ENCODE results near the gene LPP. TPM values are rescaled to one million over a fixed set of nuclear protein-coding genes. Genes with fewer than 3 reads are reported as not detected.

LPP gene
- total and polyA plus RNA-seq, 8 donors = 23.1 to 220 (median 26.7) TPM

DNA sequence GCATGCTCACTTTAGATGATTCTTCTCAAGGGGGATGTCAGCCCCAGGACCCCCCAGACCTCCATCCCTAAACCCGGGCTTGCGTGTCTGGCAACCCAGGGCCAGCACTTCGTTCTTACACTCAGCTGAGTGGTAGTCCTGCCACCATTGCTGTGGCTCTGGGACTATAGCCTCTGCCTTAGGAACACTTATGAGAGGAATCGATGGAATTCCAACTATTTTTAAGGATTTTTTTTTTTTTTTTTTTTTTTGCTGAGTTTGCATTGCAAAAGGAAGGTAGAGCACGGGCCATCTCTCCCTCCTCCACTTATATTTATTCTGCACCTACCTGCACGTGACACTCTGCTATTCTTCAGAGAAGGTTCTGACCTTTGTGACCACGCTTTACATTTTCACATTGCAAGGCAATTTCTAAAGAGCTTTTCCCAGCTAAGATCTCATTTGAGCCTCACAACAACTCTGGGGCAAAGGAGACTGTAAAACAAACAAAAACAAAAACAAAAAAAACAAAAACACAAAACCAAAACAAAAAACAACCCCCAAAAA is 113.9 kb downstream of the LPP start:
- Histone ChIP-seq H3K4me1 (peaks cover 36 to 95% of the 10 kb centered on the region in 2 donors), H3K9me3 (no peaks in the 10 kb centered on the region), H3K27me3 (no peaks in the 10 kb centered on the region), H3K4me3 (no peak overlapping the region), H3K27ac (peak overlapping the region; percentile 80), H3K36me3 (no peaks in the 10 kb centered on the region)
- DNase-seq = no peak
- ATAC-seq = no peak
- intact Hi-C loops (cut with DNase I) = no loop called here
- TF ChIP-seq, protein P1, sequence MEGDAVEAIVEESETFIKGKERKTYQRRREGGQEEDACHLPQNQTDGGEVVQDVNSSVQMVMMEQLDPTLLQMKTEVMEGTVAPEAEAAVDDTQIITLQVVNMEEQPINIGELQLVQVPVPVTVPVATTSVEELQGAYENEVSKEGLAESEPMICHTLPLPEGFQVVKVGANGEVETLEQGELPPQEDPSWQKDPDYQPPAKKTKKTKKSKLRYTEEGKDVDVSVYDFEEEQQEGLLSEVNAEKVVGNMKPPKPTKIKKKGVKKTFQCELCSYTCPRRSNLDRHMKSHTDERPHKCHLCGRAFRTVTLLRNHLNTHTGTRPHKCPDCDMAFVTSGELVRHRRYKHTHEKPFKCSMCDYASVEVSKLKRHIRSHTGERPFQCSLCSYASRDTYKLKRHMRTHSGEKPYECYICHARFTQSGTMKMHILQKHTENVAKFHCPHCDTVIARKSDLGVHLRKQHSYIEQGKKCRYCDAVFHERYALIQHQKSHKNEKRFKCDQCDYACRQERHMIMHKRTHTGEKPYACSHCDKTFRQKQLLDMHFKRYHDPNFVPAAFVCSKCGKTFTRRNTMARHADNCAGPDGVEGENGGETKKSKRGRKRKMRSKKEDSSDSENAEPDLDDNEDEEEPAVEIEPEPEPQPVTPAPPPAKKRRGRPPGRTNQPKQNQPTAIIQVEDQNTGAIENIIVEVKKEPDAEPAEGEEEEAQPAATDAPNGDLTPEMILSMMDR (IDR thresholded peaks at IDR 0.05) = no peak

DNA sequence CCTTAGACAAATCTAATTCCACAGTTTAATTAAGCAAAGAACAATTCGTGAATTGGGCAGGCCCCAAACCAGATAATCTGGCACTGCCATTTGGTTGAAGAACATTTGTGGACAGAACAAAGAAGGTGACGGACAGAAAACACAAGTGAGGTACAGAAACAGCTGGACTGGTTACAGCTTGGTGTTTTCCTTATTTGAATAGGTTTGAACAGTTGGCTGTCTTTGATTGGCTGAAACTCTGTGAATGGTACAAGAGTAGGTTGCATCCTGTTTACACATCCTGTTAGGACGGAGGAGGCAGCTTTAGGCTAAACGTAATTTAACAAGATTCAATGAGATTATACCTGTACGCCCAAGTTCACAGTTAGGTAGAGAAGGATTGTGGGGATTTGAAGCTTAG is 114.4 kb downstream of the LPP start:
- peaks cover 36 to 93% of the 10 kb centered on the region in 2 donors for H3K4me1 ChIP-seq
- TF ChIP-seq, protein P1 (IDR thresholded peaks at IDR 0.05) = no peak
- no peak overlapping the region for H3K27ac ChIP-seq
- DNase-seq (no peak), ATAC-seq (no peak)
- intact Hi-C loops (cut with DNase I) = no loop called here
- no peaks in the 10 kb centered on the region for H3K27me3 ChIP-seq
- no peak overlapping the region for H3K4me3 ChIP-seq
- no peaks in the 10 kb centered on the region for H3K9me3 ChIP-seq
- H3K36me3 ChIP-seq = no peaks in the 10 kb centered on the region

DNA sequence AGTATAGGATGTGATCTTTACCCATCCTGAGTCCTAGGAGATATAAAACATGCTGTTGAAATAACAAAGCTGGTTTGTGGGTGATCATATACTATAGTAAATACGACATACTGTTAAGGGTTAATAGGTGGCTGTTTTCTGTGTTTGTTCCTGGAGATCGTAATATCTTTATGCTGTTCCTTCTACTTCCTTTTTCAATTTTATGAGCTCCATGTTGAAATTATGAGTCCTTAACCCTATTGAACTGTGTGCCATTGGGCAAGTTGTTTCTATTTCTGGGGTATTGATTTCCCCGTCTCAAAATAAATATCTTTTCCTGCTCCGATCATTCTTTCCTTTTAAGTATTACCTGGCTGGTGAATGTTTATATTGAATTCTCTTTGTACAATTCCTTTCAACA is 115.1 kb downstream of the LPP start:
- Histone ChIP-seq H3K9me3 (no peaks in the 10 kb centered on the region), H3K27ac (no peak overlapping the region)
- intact Hi-C loops (cut with DNase I) = no loop called here

DNA sequence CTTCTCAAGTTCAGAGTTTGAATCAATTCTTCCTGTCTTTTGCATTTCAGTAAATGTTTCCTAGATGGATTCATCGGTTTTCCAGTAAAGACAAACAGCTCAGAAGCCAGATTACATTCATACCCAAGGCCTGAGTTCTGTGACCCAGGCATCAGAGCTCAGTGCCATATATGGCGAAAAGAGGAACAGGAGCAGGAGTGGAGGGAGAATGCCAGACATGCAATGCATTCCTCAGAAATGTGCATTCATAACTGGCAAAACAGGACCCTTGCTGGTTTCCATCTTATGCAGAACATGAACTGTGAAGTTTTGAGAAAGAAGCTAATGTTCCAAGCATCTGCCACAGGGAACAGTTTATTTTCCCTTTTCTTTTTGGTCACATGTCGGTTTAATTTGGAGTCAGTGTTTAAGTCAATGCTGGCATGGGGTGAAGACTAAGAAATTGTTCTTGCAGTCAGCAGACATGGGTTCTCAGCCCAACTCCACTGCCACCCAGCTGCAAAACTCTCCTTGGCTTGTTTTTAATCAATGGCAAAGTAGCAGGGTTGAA is 116.5 kb downstream of the LPP start:
- Histone ChIP-seq H3K27me3 (no peaks in the 10 kb centered on the region), H3K36me3 (no peaks in the 10 kb centered on the region), H3K27ac (peak overlapping the region; percentile 28 to 55), H3K4me1 (peaks cover 33 to 71% of the 10 kb centered on the region in 2 donors), H3K4me3 (no peak overlapping the region), H3K9me3 (no peaks in the 10 kb centered on the region)
- ATAC-seq (peak; percentile 20), DNase-seq (no peak)
- intact Hi-C loops (cut with DNase I) = no loop called here
- TF ChIP-seq, protein P1 (IDR thresholded peaks at IDR 0.05) = no peak

More for the DNA sequence above, 115.1 kb downstream of the LPP start:
- TF ChIP-seq, protein P1 (IDR thresholded peaks at IDR 0.05) = no peak
- Histone ChIP-seq H3K4me1 (peaks cover 36 to 86% of the 10 kb centered on the region in 2 donors), H3K27me3 (no peaks in the 10 kb centered on the region), H3K4me3 (no peak overlapping the region), H3K36me3 (no peaks in the 10 kb centered on the region)
- DNase-seq (no peak), ATAC-seq (no peak)

DNA sequence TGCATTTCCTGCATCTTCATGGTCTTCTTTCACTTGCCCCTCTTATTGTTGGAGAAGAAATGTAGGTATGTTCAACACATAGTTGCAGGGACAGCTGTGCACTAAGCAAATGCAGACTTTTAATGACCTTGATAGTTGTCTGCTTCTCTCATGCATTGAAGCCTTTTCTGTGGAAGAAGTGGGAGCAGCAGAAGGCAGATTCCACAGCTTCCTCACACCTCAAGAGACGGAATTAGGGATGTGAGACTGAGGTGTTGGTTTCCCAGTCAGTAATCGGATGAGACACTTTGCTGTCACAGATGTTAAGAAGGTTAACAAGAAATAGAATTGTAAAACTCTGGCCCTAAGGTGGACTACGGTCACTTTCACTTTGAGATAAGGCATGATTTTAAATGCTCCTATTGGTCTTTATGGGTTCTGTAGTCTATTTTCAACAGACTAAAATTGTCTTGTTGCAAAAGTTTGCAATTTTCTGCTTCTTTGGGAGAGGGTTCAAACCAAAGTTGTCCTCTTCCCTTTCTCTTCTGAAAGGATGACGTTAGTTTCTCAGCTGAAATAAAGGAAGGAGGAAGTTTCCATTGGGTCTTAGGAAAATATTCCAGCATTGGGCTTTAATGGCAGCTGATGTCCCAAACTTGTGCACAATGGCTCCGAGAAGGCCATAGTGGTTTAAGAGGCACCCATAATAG is 117.4 kb downstream of the LPP start:
- DNase-seq = no peak
- H3K36me3 ChIP-seq = no peaks in the 10 kb centered on the region
- intact Hi-C loops (cut with DNase I) = no loop called here
- no peaks in the 10 kb centered on the region for H3K9me3 ChIP-seq
- H3K4me1 ChIP-seq = peaks cover 32 to 64% of the 10 kb centered on the region in 2 donors
- no peak overlapping the region for H3K4me3 ChIP-seq
- peak overlapping the region; percentile 28 to 55 for H3K27ac ChIP-seq
- TF ChIP-seq, protein P1 (IDR thresholded peaks at IDR 0.05) = no peak
- ATAC-seq = no peak
- H3K27me3 ChIP-seq = no peaks in the 10 kb centered on the region

All from left lung (tissue), 10 donors.